ENCODE measurements around the gene RPL35A. TPM values are rescaled to one million over a fixed set of nuclear protein-coding genes. Genes with fewer than 3 reads are reported as not detected.

RPL35A gene
- total and polyA plus RNA-seq, 9 of the 15 experiments (the other 6 are each of a cell fraction or from before 2014, with no cell fraction given): 1,475 to 2,942 (median 2,367) TPM

DNA sequence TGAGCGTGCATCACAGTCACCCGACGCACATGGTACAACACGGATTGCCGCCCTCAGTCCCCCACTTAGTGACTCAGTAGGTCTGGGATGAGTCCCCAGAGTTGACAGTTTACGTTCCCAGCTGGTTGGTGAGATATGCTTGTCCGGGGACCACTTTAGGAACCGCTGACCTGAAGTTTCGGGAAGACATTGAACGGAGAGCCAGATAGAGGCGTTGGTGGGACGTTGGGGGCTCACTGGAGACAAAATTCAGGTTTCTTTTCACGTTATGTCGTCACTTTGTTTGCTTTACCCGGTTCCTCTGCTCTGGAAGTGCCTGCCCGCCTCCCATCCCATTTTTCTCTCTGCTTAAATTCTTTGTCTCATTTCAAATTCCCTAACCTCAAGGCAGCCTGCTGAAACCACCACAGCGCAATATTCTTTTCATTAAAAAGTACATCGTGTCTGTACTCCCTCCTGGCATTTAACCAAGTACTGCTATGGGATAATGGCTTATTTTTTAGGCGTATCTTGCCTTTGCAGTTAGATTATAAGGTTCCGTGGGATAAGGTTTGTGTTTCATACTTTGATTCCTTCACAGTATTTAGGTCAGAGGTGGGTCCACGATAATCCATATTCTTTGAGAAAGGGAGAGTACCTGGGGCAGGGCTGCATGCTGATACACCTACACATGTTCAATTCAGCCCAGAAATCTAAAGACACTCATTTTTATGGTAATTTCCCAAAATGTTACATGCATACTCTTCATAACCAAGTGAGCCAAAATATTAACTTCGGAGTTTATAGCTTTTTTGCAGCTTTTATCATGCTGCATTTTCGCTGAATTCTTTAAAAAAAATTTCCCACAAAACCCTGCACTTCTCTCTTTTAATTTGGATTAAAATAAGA lies 10.9 kb downstream of the RPL35A start (continued):
- TF ChIP-seq, protein P1, sequence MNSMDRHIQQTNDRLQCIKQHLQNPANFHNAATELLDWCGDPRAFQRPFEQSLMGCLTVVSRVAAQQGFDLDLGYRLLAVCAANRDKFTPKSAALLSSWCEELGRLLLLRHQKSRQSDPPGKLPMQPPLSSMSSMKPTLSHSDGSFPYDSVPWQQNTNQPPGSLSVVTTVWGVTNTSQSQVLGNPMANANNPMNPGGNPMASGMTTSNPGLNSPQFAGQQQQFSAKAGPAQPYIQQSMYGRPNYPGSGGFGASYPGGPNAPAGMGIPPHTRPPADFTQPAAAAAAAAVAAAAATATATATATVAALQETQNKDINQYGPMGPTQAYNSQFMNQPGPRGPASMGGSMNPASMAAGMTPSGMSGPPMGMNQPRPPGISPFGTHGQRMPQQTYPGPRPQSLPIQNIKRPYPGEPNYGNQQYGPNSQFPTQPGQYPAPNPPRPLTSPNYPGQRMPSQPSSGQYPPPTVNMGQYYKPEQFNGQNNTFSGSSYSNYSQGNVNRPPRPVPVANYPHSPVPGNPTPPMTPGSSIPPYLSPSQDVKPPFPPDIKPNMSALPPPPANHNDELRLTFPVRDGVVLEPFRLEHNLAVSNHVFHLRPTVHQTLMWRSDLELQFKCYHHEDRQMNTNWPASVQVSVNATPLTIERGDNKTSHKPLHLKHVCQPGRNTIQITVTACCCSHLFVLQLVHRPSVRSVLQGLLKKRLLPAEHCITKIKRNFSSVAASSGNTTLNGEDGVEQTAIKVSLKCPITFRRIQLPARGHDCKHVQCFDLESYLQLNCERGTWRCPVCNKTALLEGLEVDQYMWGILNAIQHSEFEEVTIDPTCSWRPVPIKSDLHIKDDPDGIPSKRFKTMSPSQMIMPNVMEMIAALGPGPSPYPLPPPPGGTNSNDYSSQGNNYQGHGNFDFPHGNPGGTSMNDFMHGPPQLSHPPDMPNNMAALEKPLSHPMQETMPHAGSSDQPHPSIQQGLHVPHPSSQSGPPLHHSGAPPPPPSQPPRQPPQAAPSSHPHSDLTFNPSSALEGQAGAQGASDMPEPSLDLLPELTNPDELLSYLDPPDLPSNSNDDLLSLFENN (IDR thresholded peaks at IDR 0.05; ENCODE audit: low read depth in 2 of 2, low read length in 2 of 2): no peak
- TF ChIP-seq, protein P2, sequence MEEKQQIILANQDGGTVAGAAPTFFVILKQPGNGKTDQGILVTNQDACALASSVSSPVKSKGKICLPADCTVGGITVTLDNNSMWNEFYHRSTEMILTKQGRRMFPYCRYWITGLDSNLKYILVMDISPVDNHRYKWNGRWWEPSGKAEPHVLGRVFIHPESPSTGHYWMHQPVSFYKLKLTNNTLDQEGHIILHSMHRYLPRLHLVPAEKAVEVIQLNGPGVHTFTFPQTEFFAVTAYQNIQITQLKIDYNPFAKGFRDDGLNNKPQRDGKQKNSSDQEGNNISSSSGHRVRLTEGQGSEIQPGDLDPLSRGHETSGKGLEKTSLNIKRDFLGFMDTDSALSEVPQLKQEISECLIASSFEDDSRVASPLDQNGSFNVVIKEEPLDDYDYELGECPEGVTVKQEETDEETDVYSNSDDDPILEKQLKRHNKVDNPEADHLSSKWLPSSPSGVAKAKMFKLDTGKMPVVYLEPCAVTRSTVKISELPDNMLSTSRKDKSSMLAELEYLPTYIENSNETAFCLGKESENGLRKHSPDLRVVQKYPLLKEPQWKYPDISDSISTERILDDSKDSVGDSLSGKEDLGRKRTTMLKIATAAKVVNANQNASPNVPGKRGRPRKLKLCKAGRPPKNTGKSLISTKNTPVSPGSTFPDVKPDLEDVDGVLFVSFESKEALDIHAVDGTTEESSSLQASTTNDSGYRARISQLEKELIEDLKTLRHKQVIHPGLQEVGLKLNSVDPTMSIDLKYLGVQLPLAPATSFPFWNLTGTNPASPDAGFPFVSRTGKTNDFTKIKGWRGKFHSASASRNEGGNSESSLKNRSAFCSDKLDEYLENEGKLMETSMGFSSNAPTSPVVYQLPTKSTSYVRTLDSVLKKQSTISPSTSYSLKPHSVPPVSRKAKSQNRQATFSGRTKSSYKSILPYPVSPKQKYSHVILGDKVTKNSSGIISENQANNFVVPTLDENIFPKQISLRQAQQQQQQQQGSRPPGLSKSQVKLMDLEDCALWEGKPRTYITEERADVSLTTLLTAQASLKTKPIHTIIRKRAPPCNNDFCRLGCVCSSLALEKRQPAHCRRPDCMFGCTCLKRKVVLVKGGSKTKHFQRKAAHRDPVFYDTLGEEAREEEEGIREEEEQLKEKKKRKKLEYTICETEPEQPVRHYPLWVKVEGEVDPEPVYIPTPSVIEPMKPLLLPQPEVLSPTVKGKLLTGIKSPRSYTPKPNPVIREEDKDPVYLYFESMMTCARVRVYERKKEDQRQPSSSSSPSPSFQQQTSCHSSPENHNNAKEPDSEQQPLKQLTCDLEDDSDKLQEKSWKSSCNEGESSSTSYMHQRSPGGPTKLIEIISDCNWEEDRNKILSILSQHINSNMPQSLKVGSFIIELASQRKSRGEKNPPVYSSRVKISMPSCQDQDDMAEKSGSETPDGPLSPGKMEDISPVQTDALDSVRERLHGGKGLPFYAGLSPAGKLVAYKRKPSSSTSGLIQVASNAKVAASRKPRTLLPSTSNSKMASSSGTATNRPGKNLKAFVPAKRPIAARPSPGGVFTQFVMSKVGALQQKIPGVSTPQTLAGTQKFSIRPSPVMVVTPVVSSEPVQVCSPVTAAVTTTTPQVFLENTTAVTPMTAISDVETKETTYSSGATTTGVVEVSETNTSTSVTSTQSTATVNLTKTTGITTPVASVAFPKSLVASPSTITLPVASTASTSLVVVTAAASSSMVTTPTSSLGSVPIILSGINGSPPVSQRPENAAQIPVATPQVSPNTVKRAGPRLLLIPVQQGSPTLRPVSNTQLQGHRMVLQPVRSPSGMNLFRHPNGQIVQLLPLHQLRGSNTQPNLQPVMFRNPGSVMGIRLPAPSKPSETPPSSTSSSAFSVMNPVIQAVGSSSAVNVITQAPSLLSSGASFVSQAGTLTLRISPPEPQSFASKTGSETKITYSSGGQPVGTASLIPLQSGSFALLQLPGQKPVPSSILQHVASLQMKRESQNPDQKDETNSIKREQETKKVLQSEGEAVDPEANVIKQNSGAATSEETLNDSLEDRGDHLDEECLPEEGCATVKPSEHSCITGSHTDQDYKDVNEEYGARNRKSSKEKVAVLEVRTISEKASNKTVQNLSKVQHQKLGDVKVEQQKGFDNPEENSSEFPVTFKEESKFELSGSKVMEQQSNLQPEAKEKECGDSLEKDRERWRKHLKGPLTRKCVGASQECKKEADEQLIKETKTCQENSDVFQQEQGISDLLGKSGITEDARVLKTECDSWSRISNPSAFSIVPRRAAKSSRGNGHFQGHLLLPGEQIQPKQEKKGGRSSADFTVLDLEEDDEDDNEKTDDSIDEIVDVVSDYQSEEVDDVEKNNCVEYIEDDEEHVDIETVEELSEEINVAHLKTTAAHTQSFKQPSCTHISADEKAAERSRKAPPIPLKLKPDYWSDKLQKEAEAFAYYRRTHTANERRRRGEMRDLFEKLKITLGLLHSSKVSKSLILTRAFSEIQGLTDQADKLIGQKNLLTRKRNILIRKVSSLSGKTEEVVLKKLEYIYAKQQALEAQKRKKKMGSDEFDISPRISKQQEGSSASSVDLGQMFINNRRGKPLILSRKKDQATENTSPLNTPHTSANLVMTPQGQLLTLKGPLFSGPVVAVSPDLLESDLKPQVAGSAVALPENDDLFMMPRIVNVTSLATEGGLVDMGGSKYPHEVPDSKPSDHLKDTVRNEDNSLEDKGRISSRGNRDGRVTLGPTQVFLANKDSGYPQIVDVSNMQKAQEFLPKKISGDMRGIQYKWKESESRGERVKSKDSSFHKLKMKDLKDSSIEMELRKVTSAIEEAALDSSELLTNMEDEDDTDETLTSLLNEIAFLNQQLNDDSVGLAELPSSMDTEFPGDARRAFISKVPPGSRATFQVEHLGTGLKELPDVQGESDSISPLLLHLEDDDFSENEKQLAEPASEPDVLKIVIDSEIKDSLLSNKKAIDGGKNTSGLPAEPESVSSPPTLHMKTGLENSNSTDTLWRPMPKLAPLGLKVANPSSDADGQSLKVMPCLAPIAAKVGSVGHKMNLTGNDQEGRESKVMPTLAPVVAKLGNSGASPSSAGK (IDR thresholded peaks at IDR 0.05): peak; percentile 96
- TF ChIP-seq SMAD1 (IDR thresholded peaks at IDR 0.05; ENCODE audit: low read depth, low read length, partially characterized antibody) (no peak), NFYB (IDR thresholded peaks at IDR 0.05; ENCODE audit: extremely low read depth, insufficient read length) (no peak), POLR2G (IDR thresholded peaks at IDR 0.05; ENCODE audit: low read depth, low read length) (no peak), TCF3 (CRISPR knock-in tag; IDR thresholded peaks at IDR 0.05) (0 out of 2 replicates have a peak, but pooled peaks have one; percentile 34), POLR2A (conservative IDR thresholded peaks at IDR 0.05) (peak; percentile 49), ARID1B (IDR thresholded peaks at IDR 0.05) (peak; percentile 67), L3MBTL2 (IDR thresholded peaks at IDR 0.05) (peak; percentile 88), HDAC3 (IDR thresholded peaks at IDR 0.05; ENCODE audit: borderline replicate concordance, partially characterized antibody) (no peak), BRD9 (IDR thresholded peaks at IDR 0.05; ENCODE audit: low read depth, partially characterized antibody) (no peak)
- TF ChIP-seq, protein P3, sequence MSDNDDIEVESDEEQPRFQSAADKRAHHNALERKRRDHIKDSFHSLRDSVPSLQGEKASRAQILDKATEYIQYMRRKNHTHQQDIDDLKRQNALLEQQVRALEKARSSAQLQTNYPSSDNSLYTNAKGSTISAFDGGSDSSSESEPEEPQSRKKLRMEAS (CRISPR knock-in tag; IDR thresholded peaks at IDR 0.05): peak; percentile 83

Measured in K562 (cell line).